IMR-90 (cell line): ENCODE data around the gene DIP2C. TPM values are rescaled to one million over a fixed set of nuclear protein-coding genes. Genes with fewer than 3 reads are reported as not detected.

Experiments
- ATAC-seq: fragments of 200-7000 bp; cut with Tn5 transposase; 2 replicates; pipeline ENCODE4 v1.9.1; 2020; ENCODE audit warnings: low read depth, mild to moderate bottlenecking, moderate library complexity
- BruUV-seq: library from RNA; stranded (reverse); fragments of 400-500 nt; replicated peaks from 2 replicates; lab custom pipeline; 2021; lab: Mats Ljungman, UMichigan
- CTCF ChIA-PET: fragments of 300-600 bp; formaldehyde crosslinking; extraction: SDS; loops from one replicate; lab custom pipeline; 2021; ENCODE audit warnings: antibody characterized with exemption; lab: Yijun Ruan, JAX
- POLR2A ChIA-PET: fragments of 300-600 bp; sonication (Branson Sonifier 250); formaldehyde crosslinking; loops from one replicate; lab custom pipeline; 2022; ENCODE audit warnings: antibody characterized with exemption; ENCODE audit not compliant: unreplicated experiment; lab: Charles Lee
- DNase-seq: peaks from one replicate; pipeline ENCODE4 v3.0.0; 2013
- H2AFZ ChIP-seq: replicated peaks from 2 replicates; pipeline ENCODE3; 2013; ENCODE audit warnings: low read length, mild to moderate bottlenecking; ENCODE audit not compliant: poor library complexity
- H2AK5ac ChIP-seq: 2 replicates; pipeline ENCODE4 v1.6.1; 2013; ENCODE audit warnings: low read depth, low read length, inconsistent platforms
- H2AK9ac ChIP-seq: replicated peaks from 2 replicates; pipeline ENCODE3; 2013; ENCODE audit warnings: mild to moderate bottlenecking, low read depth, low read length, moderate library complexity; ENCODE audit not compliant: poor library complexity
- H2BK120ac ChIP-seq: 2 replicates; pipeline ENCODE4 v1.6.1; 2013; ENCODE audit warnings: low read depth, low read length, inconsistent platforms
- H2BK15ac ChIP-seq: 3 replicates; pipeline ENCODE4 v1.6.1; 2013; ENCODE audit warnings: low read depth, low read length, inconsistent platforms
- H2BK20ac ChIP-seq: 2 replicates; pipeline ENCODE4 v1.6.1; 2013; ENCODE audit warnings: low read depth, mild to moderate bottlenecking, inconsistent platforms, low read length, moderate library complexity
- H2BK5ac ChIP-seq: 2 replicates; pipeline ENCODE4 v1.6.1; 2013; ENCODE audit warnings: mild to moderate bottlenecking, low read depth, low read length, inconsistent platforms; ENCODE audit not compliant: poor library complexity, severe bottlenecking
- H3K14ac ChIP-seq: replicated peaks from 2 replicates; pipeline ENCODE4 v1.6.1; 2013; ENCODE audit warnings: low read depth, low read length, inconsistent platforms
- H3K18ac ChIP-seq: 2 replicates; pipeline ENCODE4 v1.6.1; 2013; ENCODE audit warnings: low read depth, low read length, control low read depth
- H3K23ac ChIP-seq: 2 replicates; pipeline ENCODE4 v1.6.1; 2013; ENCODE audit warnings: low read depth, low read length, inconsistent platforms
- H3K27ac ChIP-seq: 2 replicates; pipeline ENCODE4 v1.5.1; 2013; ENCODE audit warnings: mild to moderate bottlenecking, control low read depth, low read length; ENCODE audit not compliant: insufficient read depth
- H3K27me3 ChIP-seq: 2 replicates; pipeline ENCODE4 v1.6.1; 2013; ENCODE audit warnings: low read length; ENCODE audit not compliant: control insufficient read depth, insufficient read depth
- H3K36me3 ChIP-seq: 2 replicates; pipeline ENCODE4 v1.6.1; 2013; ENCODE audit warnings: low read length, mixed read lengths; ENCODE audit not compliant: control insufficient read depth, insufficient read depth
- H3K4ac ChIP-seq: 2 replicates; pipeline ENCODE4 v1.6.1; 2013; ENCODE audit warnings: low read depth, low read length, inconsistent platforms
- H3K4me1 ChIP-seq: 2 replicates; pipeline ENCODE4 v1.6.1; 2013; ENCODE audit warnings: low read length, mixed read lengths; ENCODE audit not compliant: control insufficient read depth, insufficient read depth
- H3K4me2 ChIP-seq: 2 replicates; pipeline ENCODE4 v1.6.1; 2013; ENCODE audit warnings: low read depth, mild to moderate bottlenecking, control low read depth, low read length, moderate library complexity
- H3K4me3 ChIP-seq: 2 replicates; pipeline ENCODE4 v1.5.1; 2013; ENCODE audit warnings: low read depth, mild to moderate bottlenecking, control low read depth, low read length, moderate library complexity; ENCODE audit not compliant: insufficient read depth
- H3K56ac ChIP-seq: 2 replicates; pipeline ENCODE4 v1.6.1; 2013; ENCODE audit warnings: low read length, inconsistent platforms; ENCODE audit not compliant: insufficient read depth; ENCODE audit errors: extremely low read depth
- H3K79me1 ChIP-seq, 2 experiments: 2 replicates each; pipeline ENCODE4 v1.6.1; 2013; ENCODE audit warnings: low read length in 2 of 2, inconsistent platforms in 1 of 2, low read depth in 1 of 2
- H3K9ac ChIP-seq: 2 replicates; pipeline ENCODE4 v1.6.1; 2013; ENCODE audit warnings: low read depth, low read length, control low read depth
- H3K9me1 ChIP-seq: 2 replicates; pipeline ENCODE4 v1.6.1; 2013; ENCODE audit warnings: low read length, inconsistent platforms; ENCODE audit not compliant: insufficient read depth
- H3K9me3 ChIP-seq: 2 replicates; pipeline ENCODE4 v1.6.1; 2013; ENCODE audit warnings: low read length; ENCODE audit not compliant: control insufficient read depth, insufficient read depth
- H4K20me1 ChIP-seq: 2 replicates; pipeline ENCODE4 v1.6.1; 2013; ENCODE audit warnings: low read length, inconsistent platforms; ENCODE audit not compliant: insufficient read depth
- H4K5ac ChIP-seq: 2 replicates; pipeline ENCODE4 v1.6.1; 2013; ENCODE audit warnings: mild to moderate bottlenecking, low read depth, low read length, control low read depth
- H4K8ac ChIP-seq, 2 experiments: 2 replicates each; pipeline ENCODE4 v1.6.1; 2013; ENCODE audit warnings: low read depth in 2 of 2, low read length in 2 of 2, control low read depth in 1 of 2, inconsistent platforms in 1 of 2
- H4K91ac ChIP-seq: 2 replicates; pipeline ENCODE4 v1.6.1; 2013; ENCODE audit warnings: low read depth, low read length, inconsistent platforms; ENCODE audit not compliant: insufficient read depth
- BHLHE40 ChIP-seq: fragments of 150-350 bp; IDR thresholded peaks from 2 replicates; pipeline ENCODE4 v1.6.1; 2016; ENCODE audit warnings: mild to moderate bottlenecking, low read depth, low read length
- CEBPB ChIP-seq: IDR thresholded peaks from 2 replicates; pipeline ENCODE4 v1.6.1; 2012; ENCODE audit warnings: low read depth, low read length, improper control_type of control experiment
- CHD1 ChIP-seq: IDR thresholded peaks from 2 replicates; pipeline ENCODE4 v1.6.1; 2012; ENCODE audit warnings: low read depth, low read length, improper control_type of control experiment
- CTCF ChIP-seq: conservative IDR thresholded peaks from 2 replicates; pipeline ENCODE4 v1.5.1; 2012; ENCODE audit warnings: mild to moderate bottlenecking, low read depth, low read length, improper control_type of control experiment
- FOS ChIP-seq: fragments of 150-350 bp; IDR thresholded peaks from 2 replicates; pipeline ENCODE4 v1.6.1; 2016; ENCODE audit warnings: low read depth, low read length
- MAFK ChIP-seq: IDR thresholded peaks from 2 replicates; pipeline ENCODE4 v1.6.1; 2012; ENCODE audit warnings: low read depth, low read length, improper control_type of control experiment
- MAZ ChIP-seq: IDR thresholded peaks from 2 replicates; pipeline ENCODE4 v1.6.1; 2012; ENCODE audit warnings: low read depth, mild to moderate bottlenecking, low read length, improper control_type of control experiment, moderate library complexity, borderline replicate concordance
- MXI1 ChIP-seq: IDR thresholded peaks from 2 replicates; pipeline ENCODE4 v1.6.1; 2012; ENCODE audit warnings: low read depth, mild to moderate bottlenecking, low read length, moderate library complexity, borderline replicate concordance
- NFE2L2 ChIP-seq: fragments of 150-350 bp; IDR thresholded peaks from 2 replicates; pipeline ENCODE4 v1.6.1; 2016; ENCODE audit warnings: low read depth, mild to moderate bottlenecking, low read length
- POLR2A ChIP-seq: IDR thresholded peaks from 2 replicates; pipeline ENCODE4 v1.6.1; 2012; ENCODE audit warnings: mild to moderate bottlenecking, low read depth, low read length
- RAD21 ChIP-seq: IDR thresholded peaks from 2 replicates; pipeline ENCODE4 v1.6.1; 2012; ENCODE audit warnings: low read length, improper control_type of control experiment
- RCOR1 ChIP-seq: IDR thresholded peaks from 2 replicates; pipeline ENCODE4 v1.6.1; 2012; ENCODE audit warnings: mild to moderate bottlenecking, low read length, improper control_type of control experiment; ENCODE audit not compliant: insufficient replicate concordance
- RFX5 ChIP-seq: IDR thresholded peaks from 2 replicates; pipeline ENCODE4 v1.8.0; 2012; ENCODE audit warnings: low read depth, mild to moderate bottlenecking, low read length, moderate library complexity
- SMC3 ChIP-seq: fragments of 150-350 bp; IDR thresholded peaks from 2 replicates; pipeline ENCODE4 v1.6.1; 2016; ENCODE audit warnings: low read depth, mild to moderate bottlenecking, antibody characterized with exemption, low read length, moderate library complexity
- WGBS, 2 experiments: methylation state at CpG; one replicate each; pipeline versions ENCODE4 v1.1.5 to v1.1.7; 2013; ENCODE audit warnings: missing lambda C conversion rate in 2 of 2; ENCODE audit not compliant: insufficient read length in 1 of 2; ENCODE audit errors: extremely low coverage in 2 of 2; 5-methylcytosine and 5-hydroxymethylcytosine counted together
- dilution Hi-C: fragments of 300-500 bp; cut with HindIII; formaldehyde crosslinking; loops from one replicate; pipeline ENCODE4 v1.14.3; 2018; ENCODE audit warnings: low sequenced_read_pairs; ENCODE audit not compliant: unreplicated experiment
- in situ Hi-C: fragments of 300-500 bp; cut with MboI; formaldehyde crosslinking; loops from 3 replicates; pipeline ENCODE4 v1.14.3; 2019; ENCODE audit warnings: low sequenced_read_pairs, inconsistent platforms, mixed read lengths
- intact Hi-C: fragments of 100-400 bp; cut with micrococcal nuclease; formaldehyde crosslinking; loops from 2 replicates; pipeline ENCODE4 v1.10.0; 2022
- polyA plus RNA-seq, 3 experiments: library from polyadenylated mRNA; depleted of rRNA; stranded (reverse); fragments of >200 nt; gene quantifications; 2 replicates each; pipeline ENCODE4 v1.2.3, GENCODE V29; 2012; ENCODE audit warnings: low replicate concordance in 1 of 3
- total RNA-seq: library from RNA; depleted of rRNA; stranded (reverse); fragments of >200 nt; gene quantifications from 2 replicates; pipeline ENCODE4 v1.2.3, GENCODE V29; 2012
- TF ChIP-seq, protein P1 (sequence below): fragments of 150-350 bp; IDR thresholded peaks from 2 replicates; pipeline ENCODE4 v1.6.1; 2017; ENCODE audit warnings: mild to moderate bottlenecking, antibody characterized with exemption, low read length, low read depth
- TF ChIP-seq, protein P2 (sequence below): fragments of 150-350 bp; IDR thresholded peaks from 2 replicates; pipeline ENCODE4 v1.6.1; 2016; ENCODE audit warnings: low read depth, mild to moderate bottlenecking, low read length, moderate library complexity, borderline replicate concordance

DIP2C gene
- total and polyA plus RNA-seq, 2 of the 4 experiments (the other 2 are of a cell fraction): 8.6 to 17.3 TPM

GRCh38 chr10:476455-476780 is 213.1 kb downstream of the DIP2C start:
- H3K4ac ChIP-seq: no peak overlapping the region
- in situ Hi-C loops (no loop called here), intact Hi-C loops (no loop called here)

More at GRCh38 chr10:476455-476780, 213.1 kb downstream of the DIP2C start:
- Histone ChIP-seq H3K14ac (no peak overlapping the region), H2BK15ac (no peak overlapping the region), H3K4me3 (no peak overlapping the region), H3K27me3 (no peaks in the 10 kb centered on the region), H3K4me2 (no peak overlapping the region), H3K36me3 (peaks cover 25% of the 10 kb centered on the region), H2BK20ac (no peak overlapping the region), H2AK5ac (no peak overlapping the region), H3K9me3 (no peaks in the 10 kb centered on the region), H3K56ac (no peak overlapping the region), H4K20me1 (peaks cover 11% of the 10 kb centered on the region), H2AFZ (no peak overlapping the region), H3K23ac (no peak overlapping the region), H4K8ac (no peak overlapping the region), H4K91ac (no peak overlapping the region), H3K9ac (no peak overlapping the region), H4K5ac (no peak overlapping the region), H3K79me1 (peaks cover 23 to 73% of the 10 kb centered on the region in 2 experiments), H3K18ac (no peak overlapping the region), H2BK120ac (no peak overlapping the region), H2AK9ac (no peak overlapping the region), H3K27ac (no peak overlapping the region), H3K4me1 (peaks cover 2% of the 10 kb centered on the region; the same call in 1 of the 2 replicates), H3K9me1 (peaks cover 25% of the 10 kb centered on the region), H2BK5ac (no peak overlapping the region)
- DNase-seq: no peak
- CTCF ChIA-PET: no interaction called here
- ATAC-seq: no peak
- no TSS peak for BruUV-seq
- POLR2A ChIA-PET: no interaction called here
- WGBS, 2 experiments: 91% methylated on average over 6 of the region's 6 CpGs; no CpG with 5 or more reads in 1 of the 2 experiments
- TF ChIP-seq MAZ (no peak), RAD21 (no peak), RCOR1 (no peak), MAFK (no peak), NFE2L2 (no peak), BHLHE40 (no peak), POLR2A (no peak), MXI1 (no peak), CHD1 (no peak), RFX5 (no peak), SMC3 (no peak), FOS (no peak), CEBPB (no peak), CTCF (no peak)
- TF ChIP-seq, protein P1, sequence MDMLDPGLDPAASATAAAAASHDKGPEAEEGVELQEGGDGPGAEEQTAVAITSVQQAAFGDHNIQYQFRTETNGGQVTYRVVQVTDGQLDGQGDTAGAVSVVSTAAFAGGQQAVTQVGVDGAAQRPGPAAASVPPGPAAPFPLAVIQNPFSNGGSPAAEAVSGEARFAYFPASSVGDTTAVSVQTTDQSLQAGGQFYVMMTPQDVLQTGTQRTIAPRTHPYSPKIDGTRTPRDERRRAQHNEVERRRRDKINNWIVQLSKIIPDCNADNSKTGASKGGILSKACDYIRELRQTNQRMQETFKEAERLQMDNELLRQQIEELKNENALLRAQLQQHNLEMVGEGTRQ: no peak
- TF ChIP-seq, protein P2, sequence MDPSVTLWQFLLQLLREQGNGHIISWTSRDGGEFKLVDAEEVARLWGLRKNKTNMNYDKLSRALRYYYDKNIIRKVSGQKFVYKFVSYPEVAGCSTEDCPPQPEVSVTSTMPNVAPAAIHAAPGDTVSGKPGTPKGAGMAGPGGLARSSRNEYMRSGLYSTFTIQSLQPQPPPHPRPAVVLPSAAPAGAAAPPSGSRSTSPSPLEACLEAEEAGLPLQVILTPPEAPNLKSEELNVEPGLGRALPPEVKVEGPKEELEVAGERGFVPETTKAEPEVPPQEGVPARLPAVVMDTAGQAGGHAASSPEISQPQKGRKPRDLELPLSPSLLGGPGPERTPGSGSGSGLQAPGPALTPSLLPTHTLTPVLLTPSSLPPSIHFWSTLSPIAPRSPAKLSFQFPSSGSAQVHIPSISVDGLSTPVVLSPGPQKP: no peak
- dilution Hi-C loops: no loop called here
